ENCODE measurements around the gene MAPKAP1. TPM values are rescaled to one million over a fixed set of nuclear protein-coding genes. Genes with fewer than 3 reads are reported as not detected.

The MAPKAP1 gene
- total and polyA plus RNA-seq, 2 of the 13 experiments (the other 11 are each of a cell fraction or from before 2014, with no cell fraction given): 45.0 to 64.3 TPM

DNA sequence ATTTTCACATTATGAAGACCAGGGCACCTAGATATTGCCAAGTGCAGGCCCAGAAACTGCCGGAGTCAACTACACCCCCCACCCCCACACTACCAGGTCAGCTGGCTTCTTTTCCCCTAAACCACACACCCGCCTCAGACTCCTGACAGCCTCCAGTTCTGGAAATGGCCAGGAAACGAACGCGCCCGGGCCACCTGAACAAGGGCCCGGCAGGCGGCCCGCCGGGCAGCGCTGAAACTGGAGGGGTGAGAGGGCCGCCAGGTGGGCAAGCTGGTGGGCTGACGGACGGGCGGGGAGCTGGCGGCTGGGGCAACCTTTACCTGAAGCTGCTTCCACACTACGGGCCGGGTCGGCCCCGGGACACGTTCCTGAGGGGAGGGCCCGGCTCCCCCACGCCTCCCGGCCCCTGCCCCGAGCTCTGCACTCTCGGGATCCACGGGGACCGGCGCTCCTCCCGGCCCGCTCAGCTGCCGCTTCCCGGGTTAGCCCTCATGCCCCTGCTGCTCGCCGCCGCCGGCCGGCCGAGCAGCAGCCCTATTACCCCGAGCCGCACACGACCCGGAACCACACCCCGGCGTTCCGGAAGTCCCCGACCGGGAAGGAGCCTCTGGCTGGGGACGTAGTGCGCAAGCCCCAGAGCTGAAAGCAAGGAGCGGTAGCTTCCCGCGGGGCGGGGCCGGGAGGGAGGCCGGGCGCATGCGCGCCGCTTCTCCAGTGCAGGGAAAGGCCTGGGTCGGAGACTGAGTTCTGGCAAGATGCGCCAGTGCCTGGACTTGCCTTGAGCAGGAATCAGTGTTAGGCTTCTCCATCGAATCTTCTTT lies at the start of gene MAPKAP1 (continued):
- TF ChIP-seq, protein P1, sequence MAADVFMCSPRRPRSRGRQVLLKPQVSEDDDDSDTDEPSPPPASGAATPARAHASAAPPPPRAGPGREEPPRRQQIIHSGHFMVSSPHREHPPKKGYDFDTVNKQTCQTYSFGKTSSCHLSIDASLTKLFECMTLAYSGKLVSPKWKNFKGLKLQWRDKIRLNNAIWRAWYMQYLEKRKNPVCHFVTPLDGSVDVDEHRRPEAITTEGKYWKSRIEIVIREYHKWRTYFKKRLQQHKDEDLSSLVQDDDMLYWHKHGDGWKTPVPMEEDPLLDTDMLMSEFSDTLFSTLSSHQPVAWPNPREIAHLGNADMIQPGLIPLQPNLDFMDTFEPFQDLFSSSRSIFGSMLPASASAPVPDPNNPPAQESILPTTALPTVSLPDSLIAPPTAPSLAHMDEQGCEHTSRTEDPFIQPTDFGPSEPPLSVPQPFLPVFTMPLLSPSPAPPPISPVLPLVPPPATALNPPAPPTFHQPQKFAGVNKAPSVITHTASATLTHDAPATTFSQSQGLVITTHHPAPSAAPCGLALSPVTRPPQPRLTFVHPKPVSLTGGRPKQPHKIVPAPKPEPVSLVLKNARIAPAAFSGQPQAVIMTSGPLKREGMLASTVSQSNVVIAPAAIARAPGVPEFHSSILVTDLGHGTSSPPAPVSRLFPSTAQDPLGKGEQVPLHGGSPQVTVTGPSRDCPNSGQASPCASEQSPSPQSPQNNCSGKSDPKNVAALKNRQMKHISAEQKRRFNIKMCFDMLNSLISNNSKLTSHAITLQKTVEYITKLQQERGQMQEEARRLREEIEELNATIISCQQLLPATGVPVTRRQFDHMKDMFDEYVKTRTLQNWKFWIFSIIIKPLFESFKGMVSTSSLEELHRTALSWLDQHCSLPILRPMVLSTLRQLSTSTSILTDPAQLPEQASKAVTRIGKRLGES (CRISPR knock-in tag; IDR thresholded peaks at IDR 0.05; ENCODE audit: borderline replicate concordance): no peak
- TF ChIP-seq STAT5B (CRISPR knock-in tag; IDR thresholded peaks at IDR 0.05): 0 out of 2 replicates have a peak, but pooled peaks have one; percentile 9
- TF ChIP-seq CEBPG (CRISPR knock-in tag; IDR thresholded peaks at IDR 0.05): no peak
- TF ChIP-seq ZFP36L1 (CRISPR knock-in tag; IDR thresholded peaks at IDR 0.05): no peak
- no peak for TF ChIP-seq ZNF296 (CRISPR knock-in tag; conservative IDR thresholded peaks at IDR 0.05)
- TF ChIP-seq, protein P2, sequence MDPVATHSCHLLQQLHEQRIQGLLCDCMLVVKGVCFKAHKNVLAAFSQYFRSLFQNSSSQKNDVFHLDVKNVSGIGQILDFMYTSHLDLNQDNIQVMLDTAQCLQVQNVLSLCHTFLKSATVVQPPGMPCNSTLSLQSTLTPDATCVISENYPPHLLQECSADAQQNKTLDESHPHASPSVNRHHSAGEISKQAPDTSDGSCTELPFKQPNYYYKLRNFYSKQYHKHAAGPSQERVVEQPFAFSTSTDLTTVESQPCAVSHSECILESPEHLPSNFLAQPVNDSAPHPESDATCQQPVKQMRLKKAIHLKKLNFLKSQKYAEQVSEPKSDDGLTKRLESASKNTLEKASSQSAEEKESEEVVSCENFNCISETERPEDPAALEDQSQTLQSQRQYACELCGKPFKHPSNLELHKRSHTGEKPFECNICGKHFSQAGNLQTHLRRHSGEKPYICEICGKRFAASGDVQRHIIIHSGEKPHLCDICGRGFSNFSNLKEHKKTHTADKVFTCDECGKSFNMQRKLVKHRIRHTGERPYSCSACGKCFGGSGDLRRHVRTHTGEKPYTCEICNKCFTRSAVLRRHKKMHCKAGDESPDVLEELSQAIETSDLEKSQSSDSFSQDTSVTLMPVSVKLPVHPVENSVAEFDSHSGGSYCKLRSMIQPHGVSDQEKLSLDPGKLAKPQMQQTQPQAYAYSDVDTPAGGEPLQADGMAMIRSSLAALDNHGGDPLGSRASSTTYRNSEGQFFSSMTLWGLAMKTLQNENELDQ (CRISPR knock-in tag; IDR thresholded peaks at IDR 0.05; ENCODE audit: borderline replicate concordance): no peak
- no peak for TF ChIP-seq FOXK2 (IDR thresholded peaks at IDR 0.05)
- no peak for TF ChIP-seq NFE2L2 (IDR thresholded peaks at IDR 0.05; ENCODE audit: low read length)
- no peak for TF ChIP-seq ZNF354B (CRISPR knock-in tag; IDR thresholded peaks at IDR 0.05)
- TF ChIP-seq ZMYM2 (CRISPR knock-in tag; IDR thresholded peaks at IDR 0.05): no peak
- no peak for TF ChIP-seq AHR (CRISPR knock-in tag; IDR thresholded peaks at IDR 0.05)
- TF ChIP-seq ZFP90 (CRISPR knock-in tag; IDR thresholded peaks at IDR 0.05; ENCODE audit: borderline replicate concordance): no peak
- peak; percentile 100 for TF ChIP-seq ZNF329 (CRISPR knock-in tag; IDR thresholded peaks at IDR 0.05; ENCODE audit: low read depth)
- TF ChIP-seq, protein P3, sequence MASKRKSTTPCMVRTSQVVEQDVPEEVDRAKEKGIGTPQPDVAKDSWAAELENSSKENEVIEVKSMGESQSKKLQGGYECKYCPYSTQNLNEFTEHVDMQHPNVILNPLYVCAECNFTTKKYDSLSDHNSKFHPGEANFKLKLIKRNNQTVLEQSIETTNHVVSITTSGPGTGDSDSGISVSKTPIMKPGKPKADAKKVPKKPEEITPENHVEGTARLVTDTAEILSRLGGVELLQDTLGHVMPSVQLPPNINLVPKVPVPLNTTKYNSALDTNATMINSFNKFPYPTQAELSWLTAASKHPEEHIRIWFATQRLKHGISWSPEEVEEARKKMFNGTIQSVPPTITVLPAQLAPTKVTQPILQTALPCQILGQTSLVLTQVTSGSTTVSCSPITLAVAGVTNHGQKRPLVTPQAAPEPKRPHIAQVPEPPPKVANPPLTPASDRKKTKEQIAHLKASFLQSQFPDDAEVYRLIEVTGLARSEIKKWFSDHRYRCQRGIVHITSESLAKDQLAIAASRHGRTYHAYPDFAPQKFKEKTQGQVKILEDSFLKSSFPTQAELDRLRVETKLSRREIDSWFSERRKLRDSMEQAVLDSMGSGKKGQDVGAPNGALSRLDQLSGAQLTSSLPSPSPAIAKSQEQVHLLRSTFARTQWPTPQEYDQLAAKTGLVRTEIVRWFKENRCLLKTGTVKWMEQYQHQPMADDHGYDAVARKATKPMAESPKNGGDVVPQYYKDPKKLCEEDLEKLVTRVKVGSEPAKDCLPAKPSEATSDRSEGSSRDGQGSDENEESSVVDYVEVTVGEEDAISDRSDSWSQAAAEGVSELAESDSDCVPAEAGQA (IDR thresholded peaks at IDR 0.05; ENCODE audit: low read depth): no peak
- TF ChIP-seq, protein P3 (CRISPR knock-in tag; IDR thresholded peaks at IDR 0.05; ENCODE audit: borderline replicate concordance): no peak
- TF ChIP-seq ATM (IDR thresholded peaks at IDR 0.05; ENCODE audit: borderline replicate concordance): no peak
- TF ChIP-seq SAP130 (CRISPR knock-in tag; IDR thresholded peaks at IDR 0.05; ENCODE audit: low read depth): peak; percentile 88
- 0 out of 2 replicates have a peak, but pooled peaks have one; percentile 40 for TF ChIP-seq ZNF607 (CRISPR knock-in tag; IDR thresholded peaks at IDR 0.05; ENCODE audit: borderline replicate concordance)
- TF ChIP-seq DR1 (CRISPR knock-in tag; IDR thresholded peaks at IDR 0.05): 0 out of 2 replicates have a peak, but pooled peaks have one; percentile 24

Data from HepG2 (cell line).